Mesothelial cell of epicardium (in vitro differentiated cells): ENCODE data around the gene INSL6. TPM values are rescaled to one million over a fixed set of nuclear protein-coding genes. Genes with fewer than 3 reads are reported as not detected.

Experiments
- DNase-seq, 2 experiments: peaks; one replicate each; pipeline ENCODE4 v3.0.0; 2021; ENCODE audit warnings: low spot score in 2 of 2; ENCODE audit not compliant: unreplicated experiment in 2 of 2
- H3K27ac Mint-ChIP-seq: 2 replicates; pipeline ENCODE4 v1.8.0; 2021; ENCODE audit warnings: mixed read lengths
- H3K27me3 Mint-ChIP-seq: 2 replicates; pipeline ENCODE4 v1.8.0; 2021; ENCODE audit warnings: low read depth, mixed read lengths
- H3K36me3 Mint-ChIP-seq: 2 replicates; pipeline ENCODE4 v1.8.0; 2021; ENCODE audit warnings: mixed read lengths
- H3K4me1 Mint-ChIP-seq: 2 replicates; pipeline ENCODE4 v1.8.0; 2021; ENCODE audit warnings: mixed read lengths
- H3K4me3 Mint-ChIP-seq: 2 replicates; pipeline ENCODE4 v1.8.0; 2021; ENCODE audit warnings: mild to moderate bottlenecking, moderate library complexity, mixed read lengths
- H3K9me3 Mint-ChIP-seq: 2 replicates; pipeline ENCODE4 v1.8.0; 2021; ENCODE audit warnings: mixed read lengths
- total RNA-seq: library from RNA; stranded (reverse); gene quantifications from 3 replicates; pipeline ENCODE4 v1.2.1, GENCODE V29; 2021
- TF ChIP-seq, protein P1 (sequence below): fragments of 200-600 bp; sonication (generic); IDR thresholded peaks from one replicate; pipeline ENCODE4 v1.5.0; 2021; ENCODE audit warnings: antibody characterized with exemption; ENCODE audit not compliant: unreplicated experiment

INSL6 gene
- total RNA-seq, 1 donor from 2014 or later: not detected

DNA sequence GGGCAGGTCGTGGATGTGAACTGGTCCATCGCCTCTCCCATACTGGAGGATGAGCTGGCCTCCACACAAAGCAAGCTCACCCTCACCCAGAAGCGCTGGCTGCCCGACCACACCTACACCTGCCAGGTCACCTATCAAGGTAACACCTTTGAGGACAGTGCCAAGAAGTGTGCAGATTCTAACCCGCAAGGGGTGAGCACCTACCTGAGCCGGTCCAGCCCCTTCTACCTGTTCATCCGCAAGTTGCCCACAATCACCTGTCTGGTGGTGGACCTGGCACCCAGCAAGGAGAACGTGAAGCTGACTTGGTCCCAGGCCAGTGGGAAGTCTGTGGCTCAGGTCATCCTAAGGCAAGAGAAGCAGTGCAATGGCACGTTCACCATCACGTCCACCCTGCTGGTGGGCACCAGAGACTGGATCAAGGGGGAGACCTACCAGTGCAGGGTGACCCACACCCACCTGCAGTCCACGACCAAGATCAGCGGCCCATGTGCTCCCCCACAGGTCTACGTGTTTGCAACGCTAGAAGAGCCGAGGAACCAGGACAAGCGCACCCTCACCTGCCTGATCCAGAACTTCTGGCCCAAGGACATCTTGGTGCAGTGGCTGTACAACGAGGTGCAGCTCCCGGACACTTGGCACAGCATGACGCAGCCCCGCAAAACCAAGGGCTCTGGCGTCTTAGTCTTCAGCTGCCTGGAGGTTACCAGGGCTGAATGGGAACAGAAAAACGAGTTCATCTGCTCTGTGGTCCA, 71.3 kb downstream of the INSL6 start:
- DNase-seq: no peak
- Mint-ChIP-seq H3K9me3 (peaks cover 8% of the 10 kb centered on the region), H3K27ac (no peak overlapping the region), H3K4me1 (no peaks in the 10 kb centered on the region), H3K27me3 (no peaks in the 10 kb centered on the region), H3K36me3 (peaks cover 21% of the 10 kb centered on the region), H3K4me3 (no peak overlapping the region)
- TF ChIP-seq, protein P1, sequence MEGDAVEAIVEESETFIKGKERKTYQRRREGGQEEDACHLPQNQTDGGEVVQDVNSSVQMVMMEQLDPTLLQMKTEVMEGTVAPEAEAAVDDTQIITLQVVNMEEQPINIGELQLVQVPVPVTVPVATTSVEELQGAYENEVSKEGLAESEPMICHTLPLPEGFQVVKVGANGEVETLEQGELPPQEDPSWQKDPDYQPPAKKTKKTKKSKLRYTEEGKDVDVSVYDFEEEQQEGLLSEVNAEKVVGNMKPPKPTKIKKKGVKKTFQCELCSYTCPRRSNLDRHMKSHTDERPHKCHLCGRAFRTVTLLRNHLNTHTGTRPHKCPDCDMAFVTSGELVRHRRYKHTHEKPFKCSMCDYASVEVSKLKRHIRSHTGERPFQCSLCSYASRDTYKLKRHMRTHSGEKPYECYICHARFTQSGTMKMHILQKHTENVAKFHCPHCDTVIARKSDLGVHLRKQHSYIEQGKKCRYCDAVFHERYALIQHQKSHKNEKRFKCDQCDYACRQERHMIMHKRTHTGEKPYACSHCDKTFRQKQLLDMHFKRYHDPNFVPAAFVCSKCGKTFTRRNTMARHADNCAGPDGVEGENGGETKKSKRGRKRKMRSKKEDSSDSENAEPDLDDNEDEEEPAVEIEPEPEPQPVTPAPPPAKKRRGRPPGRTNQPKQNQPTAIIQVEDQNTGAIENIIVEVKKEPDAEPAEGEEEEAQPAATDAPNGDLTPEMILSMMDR: no peak

Other genes starting within 250 kb of the INSL6 start
- gene JAK2, start 200.4 kb downstream of the INSL6 start, total RNA-seq: 5.3 to 6.7 TPM (median 6.6 TPM) in 3 replicates
- not detected in 3 replicates for gene INSL4, start 45.8 kb upstream of the INSL6 start, total RNA-seq
- gene RLN2, start 119.1 kb upstream of the INSL6 start, total RNA-seq: 2.8 to 3.8 TPM (median 3.4 TPM) in 3 replicates
- 0.75 to 0.88 TPM (median 0.80 TPM) in 3 replicates for gene RLN1, start 154.2 kb upstream of the INSL6 start, total RNA-seq